ENCODE data around the gene EIF4A2.

Gene EIF4A2

GRCh38 chr3:186783058-186783730 lies at the start of gene EIF4A2:
TSS of gene EIF4A2 (plus strand) at chr3:186783577. CDS start at chr3:186783611, 34 bp downstream.
- peak; percentile 89 for DNase-seq (ENCODE audit: low read depth)

GRCh38 chr3:186742618-186743380 lies 40.6 kb upstream of the EIF4A2 start:
- peak; percentile 34 for DNase-seq (ENCODE audit: low read depth)

- no peak for DNase-seq (ENCODE audit: low read depth)
These were observed 39.7 kb upstream of the EIF4A2 start for GRCh38 chr3:186743666-186744065.

- peak; percentile 88 for DNase-seq (ENCODE audit: low read depth)
These were observed 37.4 kb upstream of the EIF4A2 start for GRCh38 chr3:186746008-186746407.

GRCh38 chr3:186750316-186750715 lies 33.1 kb upstream of the EIF4A2 start:
- DNase-seq (ENCODE audit: low read depth): no peak

GRCh38 chr3:186751480-186751879 lies 31.9 kb upstream of the EIF4A2 start:
- DNase-seq (ENCODE audit: low read depth): no peak

GRCh38 chr3:186754006-186754405 lies 29.4 kb upstream of the EIF4A2 start:
- DNase-seq (ENCODE audit: low read depth): peak; percentile 39

GRCh38 chr3:186754871-186755270 lies 28.5 kb upstream of the EIF4A2 start:
- no peak for DNase-seq (ENCODE audit: low read depth)

- no peak for DNase-seq (ENCODE audit: low read depth)
These were observed 26.2 kb upstream of the EIF4A2 start for GRCh38 chr3:186757214-186757613.

GRCh38 chr3:186757686-186758220 lies 25.6 kb upstream of the EIF4A2 start:
- no peak for DNase-seq (ENCODE audit: low read depth)

- DNase-seq (ENCODE audit: low read depth): no peak
These were observed 24.0 kb upstream of the EIF4A2 start for GRCh38 chr3:186759231-186759930.

GRCh38 chr3:186760141-186760833 lies 23.1 kb upstream of the EIF4A2 start:
- no peak for DNase-seq (ENCODE audit: low read depth)

- no peak for DNase-seq (ENCODE audit: low read depth)
These were observed 22.4 kb upstream of the EIF4A2 start for GRCh38 chr3:186760897-186761447.

GRCh38 chr3:186772281-186772694 lies 11.1 kb upstream of the EIF4A2 start:
- no peak for DNase-seq (ENCODE audit: low read depth)

GRCh38 chr3:186772701-186773417 lies 10.5 kb upstream of the EIF4A2 start:
- no peak for DNase-seq (ENCODE audit: low read depth)

- DNase-seq (ENCODE audit: low read depth): no peak
These were observed 7.4 kb upstream of the EIF4A2 start for GRCh38 chr3:186775999-186776398.

- DNase-seq (ENCODE audit: low read depth): no peak
These were observed 4.2 kb upstream of the EIF4A2 start for GRCh38 chr3:186779204-186779603.

GRCh38 chr3:186782542-186783057 lies 777 bp upstream of the EIF4A2 start:
- peak; percentile 21 for DNase-seq (ENCODE audit: low read depth)

GRCh38 chr3:186783731-186784515 lies 546 bp downstream of the EIF4A2 start:
- peak; percentile 75 for DNase-seq (ENCODE audit: low read depth)

Measured in iris pigment epithelial cell (primary cell).